Ishikawa (cell line): ENCODE measurements around the gene FGF12.

Experiments used
- CEBPB ChIP-seq: IDR thresholded peaks from 2 replicates; pipeline ENCODE4 v1.6.1; 2012
- EGR1 ChIP-seq: IDR thresholded peaks from 2 replicates; pipeline ENCODE4 v1.6.1; 2012
- EP300 ChIP-seq: IDR thresholded peaks from 2 replicates; pipeline ENCODE4 v1.6.1; 2012; ENCODE audit warnings: borderline replicate concordance
- FOXM1 ChIP-seq: IDR thresholded peaks from 2 replicates; pipeline ENCODE4 v1.6.1; 2012; ENCODE audit warnings: low read depth, borderline replicate concordance
- MAX ChIP-seq: IDR thresholded peaks from 2 replicates; pipeline ENCODE4 v1.6.1; 2012
- NFIC ChIP-seq: IDR thresholded peaks from 2 replicates; pipeline ENCODE4 v1.6.1; 2012
- REST ChIP-seq: IDR thresholded peaks from 2 replicates; pipeline ENCODE4 v1.6.1; 2012; ENCODE audit warnings: low read depth, mild to moderate bottlenecking
- TAF1 ChIP-seq: IDR thresholded peaks from 2 replicates; pipeline ENCODE4 v1.6.1; 2012; ENCODE audit warnings: low read depth, mild to moderate bottlenecking
- TCF12 ChIP-seq: IDR thresholded peaks from 2 replicates; pipeline ENCODE4 v1.6.1; 2012; ENCODE audit warnings: low read depth
- TEAD4 ChIP-seq: IDR thresholded peaks from 2 replicates; pipeline ENCODE4 v1.6.1; 2012
- USF1 ChIP-seq: IDR thresholded peaks from 2 replicates; pipeline ENCODE4 v1.6.1; 2012
- YY1 ChIP-seq: IDR thresholded peaks from 2 replicates; pipeline ENCODE4 v1.6.1; 2012; ENCODE audit warnings: low read depth
- ZBTB7A ChIP-seq: IDR thresholded peaks from 2 replicates; pipeline ENCODE4 v1.6.1; 2012; ENCODE audit warnings: low read depth

GRCh38 chr3:192607798-192608197, 119.5 kb downstream of the FGF12 start:
- TF ChIP-seq TCF12 (no peak), ZBTB7A (no peak), YY1 (no peak), NFIC (no peak), REST (no peak), CEBPB (no peak), EGR1 (no peak), TAF1 (no peak), FOXM1 (no peak), MAX (no peak), EP300 (no peak), TEAD4 (no peak), USF1 (no peak)
